ENCODE data around the gene SAE1. TPM values are rescaled to one million over a fixed set of nuclear protein-coding genes. Genes with fewer than 3 reads are reported as not detected.

SAE1 gene
- total RNA-seq, 2 donors from 2014 or later = 232 to 254 TPM

DNA sequence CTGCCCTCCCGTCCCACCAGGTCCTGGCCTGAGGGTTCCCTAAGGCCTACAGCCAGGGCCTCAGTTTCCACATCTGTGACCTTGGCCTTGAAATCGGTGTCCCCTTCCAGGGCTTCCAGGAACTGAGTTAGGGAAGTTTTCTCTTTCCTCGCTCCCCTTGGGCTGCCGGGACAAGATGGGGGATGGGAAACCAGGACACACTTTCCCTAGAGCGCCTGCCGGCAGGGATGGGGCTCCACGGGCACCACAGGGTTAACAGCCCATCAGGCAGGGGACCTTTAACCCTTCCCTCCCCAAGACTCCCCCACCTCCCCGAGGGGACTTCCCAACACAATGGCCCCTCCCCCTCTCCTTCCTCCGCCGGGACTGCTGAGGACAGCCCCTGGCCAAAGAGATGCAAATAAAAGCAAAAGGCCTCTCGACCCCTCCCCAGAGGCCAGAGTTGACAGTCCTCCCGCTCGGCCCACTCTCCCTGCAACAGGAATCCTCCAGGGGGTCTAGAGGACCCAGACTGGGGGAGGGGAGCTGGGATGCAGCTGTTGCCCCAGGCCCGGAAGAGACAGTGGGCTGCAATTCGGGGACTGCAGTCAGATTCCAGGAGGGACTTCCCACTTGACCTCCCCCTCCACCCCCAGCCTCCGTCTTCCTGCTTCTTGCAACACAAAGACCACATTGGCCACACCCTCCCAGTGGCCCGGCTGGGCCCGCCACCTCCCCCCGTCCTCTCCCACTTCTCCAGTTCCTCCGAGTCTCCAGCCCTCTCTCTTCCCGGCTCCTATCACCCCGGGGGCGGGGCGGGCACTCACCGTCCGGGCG is 96.9 kb downstream of the SAE1 start:
- Mint-ChIP-seq H3K27me3 (ENCODE audit: low read depth) (no peaks in the 10 kb centered on the region), H3K4me3 (peak overlapping the region; percentile 84 to 92), H3K9me3 (no peaks in the 10 kb centered on the region), H3K36me3 (ENCODE audit: insufficient read depth in 2 of 2) (peaks cover 6 to 11% of the 10 kb centered on the region in 2 donors), H3K4me1 (ENCODE audit: low read depth) (peaks cover 24% of the 10 kb centered on the region), H3K27ac (peak overlapping the region; percentile 56)
- ATAC-seq (replicated peaks in 1 of 2) (peak; percentile 7 to 9), DNase-seq (peak; percentile 79 to 82)

DNA sequence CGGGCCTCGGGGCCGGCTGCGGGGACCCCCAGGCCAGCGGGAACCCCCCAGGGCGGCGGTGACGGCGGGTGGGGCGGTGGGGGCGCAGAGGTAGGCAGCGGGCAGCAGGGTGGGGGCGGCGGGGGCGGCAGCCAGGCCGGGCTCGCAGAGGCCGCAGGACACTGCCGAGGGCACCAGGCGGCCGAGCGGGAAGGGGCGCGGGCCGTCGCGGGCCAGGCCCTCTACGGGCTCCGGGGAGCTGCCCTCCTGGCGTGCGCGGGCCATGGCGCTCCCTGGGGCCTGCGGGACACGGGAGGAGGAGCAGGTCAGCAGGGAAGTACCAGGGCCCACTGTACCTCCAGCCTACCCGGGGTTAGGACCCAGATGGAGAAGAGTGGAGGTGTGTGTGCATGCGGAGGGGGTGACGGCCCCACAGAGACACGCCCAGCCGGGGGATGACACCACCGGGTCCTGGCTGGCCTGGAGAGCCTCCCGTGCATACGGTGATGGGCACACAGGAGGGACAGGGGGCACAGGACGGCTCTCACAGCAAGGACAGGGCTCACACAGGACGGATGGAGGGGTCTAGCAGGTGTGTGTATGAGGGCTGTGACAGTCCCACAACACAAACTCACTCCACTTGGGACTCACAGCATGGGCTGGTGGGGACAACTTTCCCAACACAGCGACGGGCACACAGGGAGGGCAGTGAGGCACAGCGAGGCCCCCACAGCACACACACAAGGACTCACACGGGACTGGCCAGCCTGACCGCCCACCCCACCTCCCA is 97.7 kb downstream of the SAE1 start:
- DNase-seq (peak; percentile 77 to 79), ATAC-seq (replicated peaks in 1 of 2) (peak; percentile 22 to 25)
- Mint-ChIP-seq H3K4me1 (ENCODE audit: low read depth) (peaks cover 29% of the 10 kb centered on the region), H3K4me3 (peak overlapping the region; percentile 84 to 92), H3K36me3 (ENCODE audit: insufficient read depth in 2 of 2) (peaks cover 6 to 11% of the 10 kb centered on the region in 2 donors), H3K27ac (no peak overlapping the region), H3K9me3 (no peaks in the 10 kb centered on the region), H3K27me3 (ENCODE audit: low read depth) (no peaks in the 10 kb centered on the region)

DNA sequence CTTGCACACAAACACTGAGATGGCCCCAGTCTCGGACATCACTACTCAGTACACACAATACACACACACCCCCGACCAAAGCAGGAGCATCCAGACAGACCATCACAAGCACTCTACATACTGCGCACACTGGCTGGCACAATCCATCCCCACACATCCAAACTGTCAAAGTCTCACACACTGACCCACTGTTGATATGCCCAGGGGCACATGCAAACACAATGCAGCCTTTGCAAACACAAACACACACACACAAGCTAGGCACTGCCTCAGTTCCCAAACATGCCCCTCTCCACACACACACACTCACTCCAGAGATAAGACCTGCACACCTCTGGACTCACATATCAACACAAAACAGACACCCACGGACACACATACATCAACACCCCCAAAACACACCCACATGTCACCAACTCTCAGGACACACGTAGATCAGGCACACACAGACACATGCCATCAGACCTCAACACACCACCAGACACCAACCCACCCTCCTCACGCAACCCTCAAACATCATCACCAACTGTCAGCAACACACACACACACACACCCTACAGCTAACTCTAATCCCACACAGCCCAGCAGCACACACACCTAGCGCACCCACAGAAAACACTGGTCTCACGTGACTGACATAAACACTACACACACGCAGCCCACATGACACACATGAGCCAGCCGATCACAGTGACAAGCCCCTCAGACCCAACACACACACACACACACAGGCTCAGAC is 98.5 kb downstream of the SAE1 start:
- Mint-ChIP-seq H3K4me1 (ENCODE audit: low read depth) (peaks cover 29% of the 10 kb centered on the region), H3K4me3 (no peak overlapping the region), H3K27ac (no peak overlapping the region), H3K9me3 (no peaks in the 10 kb centered on the region), H3K27me3 (ENCODE audit: low read depth) (no peaks in the 10 kb centered on the region), H3K36me3 (ENCODE audit: insufficient read depth in 2 of 2) (peaks cover 4 to 9% of the 10 kb centered on the region in 2 donors)
- no peak for ATAC-seq (replicated peaks in 1 of 2)
- DNase-seq = peak; percentile 39 to 48

DNA sequence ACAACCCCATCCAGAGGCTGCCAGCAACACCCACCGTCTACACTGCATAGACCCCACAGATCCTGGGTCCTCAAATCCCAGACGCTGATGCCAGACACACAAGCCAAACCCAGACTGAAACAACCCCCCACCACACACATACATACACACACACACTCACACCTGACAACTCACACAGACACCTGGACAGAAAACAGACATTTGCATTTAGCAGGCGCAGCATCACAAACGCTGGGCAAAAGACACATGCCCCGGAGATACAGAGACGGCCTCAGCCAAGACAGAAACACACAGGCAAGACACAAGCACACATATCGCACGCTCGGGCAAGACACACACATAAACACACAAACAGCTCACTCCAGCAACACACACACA is 99.0 kb downstream of the SAE1 start:
- Mint-ChIP-seq H3K27me3 (ENCODE audit: low read depth) (no peaks in the 10 kb centered on the region), H3K27ac (no peak overlapping the region), H3K4me3 (no peak overlapping the region), H3K4me1 (ENCODE audit: low read depth) (peaks cover 29% of the 10 kb centered on the region), H3K36me3 (ENCODE audit: insufficient read depth in 2 of 2) (peaks cover 4 to 9% of the 10 kb centered on the region in 2 donors), H3K9me3 (no peaks in the 10 kb centered on the region)
- DNase-seq (no peak), ATAC-seq (replicated peaks in 1 of 2) (no peak)

DNA sequence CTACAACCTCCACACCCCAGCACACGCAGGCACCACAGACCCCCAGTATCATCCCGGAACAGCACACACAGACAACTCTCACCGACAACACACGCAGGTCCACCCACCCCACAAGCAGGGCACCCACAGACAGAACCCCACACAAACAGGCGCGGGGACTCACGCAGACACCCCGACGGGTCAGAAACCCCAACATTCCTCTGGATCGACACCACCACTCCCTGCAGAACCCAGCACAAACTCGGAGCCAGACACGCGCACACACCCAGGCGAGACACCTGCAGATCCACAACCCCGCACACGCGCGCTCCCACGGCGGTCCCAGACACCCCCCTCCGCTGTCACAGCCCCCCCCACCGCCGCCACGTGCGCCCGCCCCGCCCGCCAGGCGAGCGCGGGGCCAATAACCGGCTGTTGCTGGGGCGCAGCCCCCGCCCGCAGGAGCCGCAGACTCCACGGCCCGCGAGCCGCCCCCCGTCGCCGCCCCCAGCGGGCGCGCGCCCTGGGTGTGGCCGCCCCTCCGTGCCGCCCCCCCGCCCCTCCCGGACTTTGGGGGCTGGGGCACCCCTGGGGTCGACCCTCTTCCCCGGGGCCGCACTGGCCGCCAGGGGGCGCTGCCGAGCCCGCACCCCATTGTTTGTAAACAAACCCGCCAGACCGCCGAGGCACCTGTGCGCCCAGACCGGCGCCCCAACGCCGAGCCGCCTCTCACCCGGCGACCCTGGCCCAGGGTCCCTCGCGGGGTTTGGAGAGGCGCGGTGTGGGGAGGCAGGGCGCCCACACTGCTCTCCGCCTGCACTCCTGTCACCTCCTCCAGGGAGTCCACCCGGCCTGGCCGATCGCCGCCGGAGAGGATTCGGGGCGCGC is 99.7 kb downstream of the SAE1 start:
- peaks cover 4 to 9% of the 10 kb centered on the region in 2 donors for H3K36me3 Mint-ChIP-seq (ENCODE audit: insufficient read depth in 2 of 2)
- H3K27me3 Mint-ChIP-seq (ENCODE audit: low read depth) = no peaks in the 10 kb centered on the region
- peaks cover 29% of the 10 kb centered on the region for H3K4me1 Mint-ChIP-seq (ENCODE audit: low read depth)
- ATAC-seq (replicated peaks in 1 of 2) (peak; percentile 3 to 15), DNase-seq (peak; percentile 86 to 91)
- H3K4me3 Mint-ChIP-seq = peak overlapping the region; percentile 5 to 53
- no peaks in the 10 kb centered on the region for H3K9me3 Mint-ChIP-seq
- H3K27ac Mint-ChIP-seq = no peak overlapping the region

DNA sequence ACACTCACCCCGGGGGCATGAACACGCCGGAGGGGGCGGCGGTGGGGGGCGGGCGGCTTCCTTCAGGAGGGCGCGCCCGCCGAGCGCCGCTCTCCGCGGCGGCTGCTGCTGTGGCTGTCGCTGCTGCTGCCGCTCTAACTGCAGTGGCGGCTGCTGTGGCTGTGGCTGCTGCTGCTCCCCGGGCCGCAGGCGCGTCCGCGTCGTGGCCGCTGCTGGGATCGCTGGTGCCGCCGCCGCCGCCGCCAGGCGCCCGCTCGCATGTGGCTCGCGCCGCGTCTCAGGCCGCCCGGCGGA is 100.2 kb downstream of the SAE1 start, which contains the start of gene BBC3:
BBC3 (minus strand) TSS at position 279 of the 294 bp plus-strand sequence. CDS start 2,768 bp downstream, outside the sequence.
- ATAC-seq (replicated peaks in 1 of 2) (no peak), DNase-seq (no peak)
- Mint-ChIP-seq H3K9me3 (no peaks in the 10 kb centered on the region), H3K27me3 (ENCODE audit: low read depth) (no peaks in the 10 kb centered on the region), H3K4me1 (ENCODE audit: low read depth) (peaks cover 24% of the 10 kb centered on the region), H3K36me3 (ENCODE audit: insufficient read depth in 2 of 2) (peaks cover 4 to 6% of the 10 kb centered on the region in 2 donors), H3K27ac (peak within 1 kb of the TSS; percentile 32), H3K4me3 (peak within 1 kb of the TSS; percentile 86 to 91)

DNA sequence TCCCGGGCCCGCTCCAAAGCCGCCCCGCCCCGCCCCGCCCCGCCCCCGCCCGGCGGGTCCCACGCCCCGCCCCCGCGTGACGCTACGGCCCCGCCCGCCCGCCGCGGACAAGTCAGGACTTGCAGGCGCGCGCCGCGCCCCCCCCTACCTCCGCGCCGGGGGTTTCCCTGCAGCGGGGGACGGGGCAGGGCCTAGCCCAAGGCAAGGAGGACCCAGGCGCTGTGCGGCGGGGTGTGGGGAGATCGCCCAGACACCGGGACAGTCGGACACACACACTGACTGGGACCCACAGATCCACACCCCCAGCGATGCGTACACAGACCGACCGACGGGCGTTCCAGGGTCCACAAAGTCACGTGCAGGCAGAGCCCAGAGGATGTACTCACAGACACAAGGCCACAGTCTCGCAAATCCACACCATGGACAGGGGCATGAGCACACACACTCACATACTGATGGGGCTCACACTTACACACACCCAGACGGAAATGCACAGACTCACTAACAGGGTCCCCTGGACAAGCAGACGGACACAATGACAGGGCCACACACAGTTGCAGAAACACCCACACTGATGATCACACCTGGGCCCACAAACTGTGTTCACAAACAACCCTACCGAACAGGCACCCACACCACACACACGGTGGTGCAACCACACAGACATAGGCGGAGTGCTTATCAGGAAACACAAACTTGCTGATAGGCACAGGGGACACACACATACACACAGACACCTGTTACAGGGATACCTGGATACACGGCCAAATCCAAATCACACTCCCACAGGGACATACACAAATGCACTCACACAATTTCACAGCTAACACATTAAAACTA is 100.8 kb downstream of the SAE1 start:
- Mint-ChIP-seq H3K4me3 (peak overlapping the region; percentile 86 to 91), H3K9me3 (no peaks in the 10 kb centered on the region), H3K27ac (peak overlapping the region; percentile 32), H3K27me3 (ENCODE audit: low read depth) (no peaks in the 10 kb centered on the region), H3K36me3 (ENCODE audit: insufficient read depth in 2 of 2) (peaks cover 4 to 6% of the 10 kb centered on the region in 2 donors), H3K4me1 (ENCODE audit: low read depth) (peaks cover 24% of the 10 kb centered on the region)
- DNase-seq (peak; percentile 96), ATAC-seq (replicated peaks in 1 of 2) (peak; percentile 55 to 58)

DNA sequence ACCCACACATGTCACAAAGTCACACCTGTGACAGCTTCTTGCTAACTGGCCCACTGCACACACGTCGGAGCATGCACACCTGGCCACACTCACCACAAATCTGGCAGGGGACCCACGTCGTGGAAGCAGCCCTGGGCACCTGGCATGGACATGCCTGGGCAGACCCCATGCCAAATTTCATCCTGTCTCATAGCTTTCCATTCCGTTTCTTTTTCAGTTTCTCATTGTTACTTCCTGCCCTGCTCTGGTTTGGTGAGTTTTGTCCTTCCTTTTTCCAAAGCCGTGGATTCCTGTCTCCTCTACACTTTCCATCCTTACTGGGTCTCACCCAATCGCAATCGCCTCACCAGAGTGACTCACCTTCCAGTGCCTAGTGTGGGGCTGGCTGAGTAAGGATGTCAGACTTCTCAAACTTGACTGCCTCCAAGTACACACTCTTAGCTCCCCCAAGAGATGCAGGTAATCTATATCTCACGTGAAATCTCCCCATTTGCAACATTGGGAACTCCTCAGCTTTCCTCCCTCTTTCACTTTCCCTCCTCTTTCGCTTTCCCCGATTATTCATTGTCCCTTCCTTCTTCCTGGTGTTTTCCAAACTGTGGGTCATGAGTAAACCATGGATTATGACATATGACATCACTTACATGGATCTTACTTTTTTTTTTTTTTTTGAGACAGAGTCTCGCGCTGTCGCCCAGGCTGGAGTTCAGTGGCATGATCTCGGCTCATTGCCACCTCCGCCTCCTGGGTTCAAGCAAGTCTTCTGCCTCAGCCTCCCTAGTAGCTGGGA is 102.0 kb downstream of the SAE1 start:
- Mint-ChIP-seq H3K36me3 (ENCODE audit: insufficient read depth in 2 of 2) (peaks cover 4 to 6% of the 10 kb centered on the region in 2 donors), H3K27me3 (ENCODE audit: low read depth) (no peaks in the 10 kb centered on the region), H3K27ac (peak overlapping the region; percentile 71), H3K4me1 (ENCODE audit: low read depth) (peaks cover 19% of the 10 kb centered on the region), H3K4me3 (peak overlapping the region; percentile 86 to 91), H3K9me3 (no peaks in the 10 kb centered on the region)
- DNase-seq = peak; percentile 44 to 61
- ATAC-seq (replicated peaks in 1 of 2) = peak in 1 of 2 donors; percentile 11

DNA sequence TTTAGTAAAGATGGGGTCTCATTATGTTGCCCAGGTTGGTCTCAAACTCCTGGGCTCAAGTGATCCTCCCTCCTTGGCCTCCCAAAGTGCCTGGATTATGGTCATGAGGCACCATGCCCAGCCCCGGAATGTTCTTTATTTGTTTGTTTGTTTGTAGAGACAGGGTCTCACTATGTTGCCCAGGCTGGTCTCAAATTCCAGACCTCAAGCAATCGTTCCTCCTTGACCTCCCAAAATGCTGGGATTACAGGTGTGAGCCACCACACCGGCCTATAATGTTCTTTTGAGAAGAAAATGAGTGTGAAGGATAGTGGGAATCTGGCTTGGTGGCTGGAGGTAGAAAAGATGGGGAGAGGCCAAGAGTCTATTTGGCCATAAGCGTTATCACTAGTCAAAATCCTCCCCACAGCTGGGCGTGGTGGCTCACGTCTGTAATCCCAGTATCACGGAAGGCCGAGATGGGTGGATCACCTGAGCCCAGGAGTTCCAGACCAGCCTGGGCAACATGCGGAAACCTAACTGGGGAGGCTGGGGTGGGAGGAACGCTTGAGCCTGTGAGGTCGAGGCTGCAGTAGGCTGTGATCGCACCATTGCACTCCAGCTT is 105.5 kb downstream of the SAE1 start:
- ATAC-seq (replicated peaks in 1 of 2) = no peak
- H3K4me3 Mint-ChIP-seq = no peak overlapping the region
- peaks cover 6% of the 10 kb centered on the region for H3K27me3 Mint-ChIP-seq (ENCODE audit: low read depth)

DNA sequence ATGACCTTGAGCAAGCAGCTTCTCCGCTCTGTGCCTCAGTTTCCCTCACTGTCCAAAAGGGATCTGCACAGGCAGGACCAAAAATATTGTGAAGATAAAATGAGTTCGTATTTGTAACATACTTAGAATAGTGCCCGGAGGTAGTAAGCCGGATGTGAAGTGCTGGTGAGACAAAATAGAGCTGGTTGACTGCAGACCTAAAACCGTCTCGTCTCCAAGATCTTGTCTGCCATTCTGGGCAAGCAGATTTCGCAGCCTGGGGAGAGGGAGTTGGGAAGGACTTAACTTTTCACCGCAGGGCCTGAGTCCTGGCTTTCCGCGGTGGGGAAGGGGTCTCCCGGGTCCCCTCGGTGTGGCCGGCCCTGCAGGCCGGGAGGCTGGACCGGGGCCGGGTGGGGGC is 108.5 kb downstream of the SAE1 start:
- peak overlapping the region; percentile 71 to 75 for H3K4me3 Mint-ChIP-seq
- DNase-seq = no peak

More for the DNA sequence above, 105.5 kb downstream of the SAE1 start:
- Mint-ChIP-seq H3K4me1 (ENCODE audit: low read depth) (peaks cover 35% of the 10 kb centered on the region), H3K9me3 (no peaks in the 10 kb centered on the region), H3K27ac (no peak overlapping the region), H3K36me3 (ENCODE audit: insufficient read depth in 2 of 2) (peaks cover 6 to 8% of the 10 kb centered on the region in 2 donors)
- DNase-seq = no peak

More for the DNA sequence above, 108.5 kb downstream of the SAE1 start:
- peaks cover 16% of the 10 kb centered on the region for H3K4me1 Mint-ChIP-seq (ENCODE audit: low read depth)
- no peak for ATAC-seq (replicated peaks in 1 of 2)
- no peak overlapping the region for H3K27ac Mint-ChIP-seq
- H3K27me3 Mint-ChIP-seq (ENCODE audit: low read depth) = peaks cover 6% of the 10 kb centered on the region
- peaks cover 10% of the 10 kb centered on the region in 2 donors for H3K36me3 Mint-ChIP-seq (ENCODE audit: insufficient read depth in 2 of 2)
- H3K9me3 Mint-ChIP-seq = no peaks in the 10 kb centered on the region
